ENCODE measurements around the gene CCDC182.

CCDC182 gene

GRCh38 chr17:57727630-57728175, 17.4 kb downstream of the CCDC182 start:
- no peak for DNase-seq (ENCODE audit: low read depth)

- no peak for DNase-seq (ENCODE audit: low read depth)
These were observed 18.3 kb downstream of the CCDC182 start for GRCh38 chr17:57726838-57727237.

- no peak for DNase-seq (ENCODE audit: low read depth)
These were observed 18.8 kb downstream of the CCDC182 start for GRCh38 chr17:57726213-57726790.

- no peak for DNase-seq (ENCODE audit: low read depth)
These were observed 20.4 kb downstream of the CCDC182 start for GRCh38 chr17:57724729-57725125.

- DNase-seq (ENCODE audit: low read depth) = no peak
These were observed 20.9 kb downstream of the CCDC182 start for GRCh38 chr17:57724026-57724728.

GRCh38 chr17:57723427-57724025, 21.6 kb downstream of the CCDC182 start:
- DNase-seq (ENCODE audit: low read depth) = no peak

GRCh38 chr17:57722704-57723043, 22.4 kb downstream of the CCDC182 start:
- no peak for DNase-seq (ENCODE audit: low read depth)

- DNase-seq (ENCODE audit: low read depth) = no peak
These were observed 23.0 kb downstream of the CCDC182 start for GRCh38 chr17:57721967-57722703.

GRCh38 chr17:57720386-57721035, 24.6 kb downstream of the CCDC182 start:
- DNase-seq (ENCODE audit: low read depth) = no peak

GRCh38 chr17:57718878-57719277, 26.2 kb downstream of the CCDC182 start:
- DNase-seq (ENCODE audit: low read depth) = no peak

GRCh38 chr17:57715981-57716380, 29.1 kb downstream of the CCDC182 start:
- no peak for DNase-seq (ENCODE audit: low read depth)

- no peak for DNase-seq (ENCODE audit: low read depth)
These were observed 30.4 kb downstream of the CCDC182 start for GRCh38 chr17:57714665-57715180.

GRCh38 chr17:57713140-57713539, 32.0 kb downstream of the CCDC182 start:
- no peak for DNase-seq (ENCODE audit: low read depth)

GRCh38 chr17:57708410-57708809, 36.7 kb downstream of the CCDC182 start:
- no peak for DNase-seq (ENCODE audit: low read depth)

GRCh38 chr17:57707892-57708291, 37.2 kb downstream of the CCDC182 start:
- no peak for DNase-seq (ENCODE audit: low read depth)

- no peak for DNase-seq (ENCODE audit: low read depth)
These were observed 38.3 kb downstream of the CCDC182 start for GRCh38 chr17:57706761-57707160.

- DNase-seq (ENCODE audit: low read depth) = no peak
These were observed 39.0 kb downstream of the CCDC182 start for GRCh38 chr17:57705921-57706695.

- DNase-seq (ENCODE audit: low read depth) = no peak
These were observed 40.7 kb downstream of the CCDC182 start for GRCh38 chr17:57704448-57704847.

- DNase-seq (ENCODE audit: low read depth) = no peak
These were observed 41.8 kb downstream of the CCDC182 start for GRCh38 chr17:57703273-57703672.

GRCh38 chr17:57701124-57701523, 44.0 kb downstream of the CCDC182 start:
- no peak for DNase-seq (ENCODE audit: low read depth)

- no peak for DNase-seq (ENCODE audit: low read depth)
These were observed 45.3 kb downstream of the CCDC182 start for GRCh38 chr17:57699751-57700219.

Measured in activated T-cell treated with anti-CD3 and anti-CD28 coated beads for 48 hours (primary cell).